Measurements from ENCODE around the gene HRAS. TPM values are rescaled to one million over a fixed set of nuclear protein-coding genes. Genes with fewer than 3 reads are reported as not detected.
A peak's percentile ranks its signal among the peaks of the same experiment; 100 is the strongest.

The HRAS gene
- total RNA-seq, 4 donors from 2014 or later, result 82.9 to 131 (median 96.2) TPM

- Histone ChIP-seq H3K4me1 (peaks cover 51% of the 10 kb centered on the region), H3K27me3 (peaks cover 48% of the 10 kb centered on the region), H3K4me3 (no peak overlapping the region), H3K9me3 (no peaks in the 10 kb centered on the region), H3K27ac (no peak overlapping the region), H3K36me3 (no peaks in the 10 kb centered on the region)
- WGBS, result 77% methylated on average over 14 of the region's 24 CpGs
- no peak for DNase-seq (ENCODE audit: low spot score in 2 of 2)
- TF ChIP-seq, protein P1, sequence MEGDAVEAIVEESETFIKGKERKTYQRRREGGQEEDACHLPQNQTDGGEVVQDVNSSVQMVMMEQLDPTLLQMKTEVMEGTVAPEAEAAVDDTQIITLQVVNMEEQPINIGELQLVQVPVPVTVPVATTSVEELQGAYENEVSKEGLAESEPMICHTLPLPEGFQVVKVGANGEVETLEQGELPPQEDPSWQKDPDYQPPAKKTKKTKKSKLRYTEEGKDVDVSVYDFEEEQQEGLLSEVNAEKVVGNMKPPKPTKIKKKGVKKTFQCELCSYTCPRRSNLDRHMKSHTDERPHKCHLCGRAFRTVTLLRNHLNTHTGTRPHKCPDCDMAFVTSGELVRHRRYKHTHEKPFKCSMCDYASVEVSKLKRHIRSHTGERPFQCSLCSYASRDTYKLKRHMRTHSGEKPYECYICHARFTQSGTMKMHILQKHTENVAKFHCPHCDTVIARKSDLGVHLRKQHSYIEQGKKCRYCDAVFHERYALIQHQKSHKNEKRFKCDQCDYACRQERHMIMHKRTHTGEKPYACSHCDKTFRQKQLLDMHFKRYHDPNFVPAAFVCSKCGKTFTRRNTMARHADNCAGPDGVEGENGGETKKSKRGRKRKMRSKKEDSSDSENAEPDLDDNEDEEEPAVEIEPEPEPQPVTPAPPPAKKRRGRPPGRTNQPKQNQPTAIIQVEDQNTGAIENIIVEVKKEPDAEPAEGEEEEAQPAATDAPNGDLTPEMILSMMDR (IDR thresholded peaks at IDR 0.05), result no peak
Measured at GRCh38 chr11:557328-558132, 22.2 kb upstream of the HRAS start.

DNA sequence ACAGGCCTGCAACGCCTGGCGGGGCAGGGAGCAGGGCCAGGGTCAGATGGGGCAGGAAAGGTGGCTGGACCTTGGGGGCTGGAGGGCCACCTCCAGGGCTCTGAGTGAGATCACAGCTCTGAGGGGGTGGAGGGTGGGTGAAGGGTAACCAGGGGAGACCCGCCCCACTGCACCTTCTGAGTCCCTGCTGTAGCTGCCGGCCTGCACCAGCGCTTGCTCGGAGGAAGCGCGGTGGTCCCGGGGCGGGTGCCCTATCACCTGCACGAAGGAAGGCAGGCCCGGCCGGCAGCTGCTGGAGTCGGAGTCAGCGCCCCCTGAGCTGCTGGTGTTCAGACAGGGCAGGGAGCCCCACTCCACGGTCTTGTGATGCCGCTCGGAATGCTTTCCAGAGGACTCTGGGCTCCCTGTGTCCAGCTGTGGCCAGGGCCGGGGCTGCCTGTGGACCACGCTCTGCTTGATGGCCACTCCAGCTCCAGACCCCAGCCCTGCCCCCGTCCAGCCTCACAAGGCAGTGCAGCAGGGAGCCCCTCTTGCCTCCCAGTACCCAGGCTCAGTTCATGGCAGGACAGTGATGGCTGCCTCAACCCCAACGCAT is 21.4 kb upstream of the HRAS start:
- Histone ChIP-seq H3K36me3 (no peaks in the 10 kb centered on the region), H3K27me3 (peaks cover 53% of the 10 kb centered on the region), H3K9me3 (no peaks in the 10 kb centered on the region), H3K27ac (no peak overlapping the region), H3K4me3 (no peak overlapping the region), H3K4me1 (peaks cover 43% of the 10 kb centered on the region)
- WGBS, result 82% methylated on average over 12 of the region's 22 CpGs
- TF ChIP-seq, protein P1 (IDR thresholded peaks at IDR 0.05), result no peak
- no peak for TF ChIP-seq POLR2A (IDR thresholded peaks at IDR 0.05)
- no peak for TF ChIP-seq EP300 (IDR thresholded peaks at IDR 0.05)
- no peak for TF ChIP-seq POLR2AphosphoS5 (IDR thresholded peaks at IDR 0.05)
- no peak for DNase-seq (ENCODE audit: low spot score in 2 of 2)

DNA sequence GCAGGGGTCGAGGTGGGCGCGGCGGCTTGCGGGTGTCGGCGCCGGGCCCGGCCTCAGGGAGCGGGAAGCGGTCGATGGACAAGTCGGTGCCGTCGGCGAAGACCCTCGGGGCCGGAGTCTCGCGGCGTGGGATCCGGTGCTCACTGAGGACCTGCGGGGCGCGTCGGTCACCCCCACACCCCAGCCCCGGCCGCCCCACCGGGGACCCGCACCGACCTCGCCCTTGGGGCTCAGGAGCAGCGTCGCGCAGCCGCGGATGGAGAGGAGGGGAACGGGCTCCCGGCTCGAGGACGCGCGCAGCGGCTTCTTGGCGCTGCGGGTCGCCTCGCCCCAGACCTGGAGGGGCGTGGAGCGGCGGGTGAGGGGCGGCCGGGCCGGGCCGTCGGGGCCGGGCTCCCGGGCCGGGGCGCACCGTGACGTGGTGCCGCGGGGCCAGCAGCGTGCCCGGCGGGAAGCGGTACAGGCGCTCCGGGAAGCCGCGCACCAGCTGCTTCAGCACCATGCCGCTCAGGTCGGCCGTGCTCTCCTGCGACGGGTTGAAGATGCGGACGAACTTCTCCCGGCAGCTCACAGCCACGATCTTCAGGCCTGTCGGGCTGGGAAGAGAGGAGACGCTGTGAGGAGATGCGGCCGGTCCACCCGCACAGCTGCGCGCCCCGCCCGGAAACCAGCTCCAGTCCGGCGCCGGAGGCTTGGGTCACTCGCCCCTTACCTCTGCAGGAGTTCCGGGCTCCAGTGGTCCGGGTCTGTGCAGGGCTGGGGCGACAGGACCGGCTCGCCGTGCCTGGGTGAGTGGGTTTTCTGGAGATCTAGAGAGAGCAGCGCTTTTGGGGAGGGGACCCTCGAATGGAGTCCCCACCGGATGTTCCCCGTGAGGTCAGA is 20.6 kb upstream of the HRAS start:
- 9% methylated on average over 44 of the region's 104 CpGs for WGBS
- peak overlapping the region; percentile 49 for H3K4me3 ChIP-seq
- DNase-seq (ENCODE audit: low spot score in 2 of 2), result no peak
- H3K36me3 ChIP-seq, result no peaks in the 10 kb centered on the region
- H3K27me3 ChIP-seq, result peaks cover 54% of the 10 kb centered on the region
- TF ChIP-seq POLR2AphosphoS5 (IDR thresholded peaks at IDR 0.05) (no peak), POLR2A (IDR thresholded peaks at IDR 0.05) (no peak), EP300 (IDR thresholded peaks at IDR 0.05) (no peak)
- TF ChIP-seq, protein P1 (IDR thresholded peaks at IDR 0.05), result no peak
- H3K4me1 ChIP-seq, result peaks cover 36% of the 10 kb centered on the region
- no peak overlapping the region for H3K27ac ChIP-seq
- H3K9me3 ChIP-seq, result no peaks in the 10 kb centered on the region

DNA sequence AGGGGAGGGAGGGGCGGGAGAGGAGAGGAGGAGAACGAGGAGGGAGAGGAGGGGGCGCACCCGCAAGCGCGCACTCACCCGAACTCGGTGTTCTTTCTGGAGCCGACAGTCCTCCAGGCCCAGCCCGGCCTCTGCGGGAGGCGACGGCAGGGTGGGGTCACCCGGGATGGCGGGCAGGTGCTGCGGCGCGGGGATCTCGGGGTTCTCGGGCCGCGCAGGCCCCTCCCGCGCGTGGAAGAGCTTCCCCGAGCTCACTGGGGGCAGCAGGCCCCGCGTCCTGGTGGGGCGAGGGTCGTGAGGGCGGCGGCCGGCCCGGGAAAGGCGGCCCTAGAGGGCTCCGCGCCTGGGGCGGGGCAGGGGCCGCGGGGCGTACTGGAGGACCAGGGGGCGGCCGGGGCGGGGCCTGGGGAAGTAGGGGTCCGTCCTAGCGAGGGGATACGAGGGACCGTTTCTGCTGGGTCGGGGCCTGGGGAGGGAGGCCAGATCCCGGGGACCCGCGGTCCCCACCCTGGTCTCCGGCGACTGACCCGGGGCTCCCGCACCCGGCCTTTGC is 19.9 kb upstream of the HRAS start:
- Histone ChIP-seq H3K36me3 (no peaks in the 10 kb centered on the region), H3K4me1 (peaks cover 32% of the 10 kb centered on the region), H3K9me3 (no peaks in the 10 kb centered on the region), H3K27ac (no peak overlapping the region), H3K4me3 (peak overlapping the region; percentile 49), H3K27me3 (peaks cover 54% of the 10 kb centered on the region)
- no peak for DNase-seq (ENCODE audit: low spot score in 2 of 2)
- 2% methylated on average over 14 of the region's 57 CpGs for WGBS
- TF ChIP-seq, protein P1 (IDR thresholded peaks at IDR 0.05), result no peak
- TF ChIP-seq POLR2AphosphoS5 (IDR thresholded peaks at IDR 0.05) (no peak), POLR2A (IDR thresholded peaks at IDR 0.05) (no peak), EP300 (IDR thresholded peaks at IDR 0.05) (no peak)
